Fibroblast of lung (primary cell): ENCODE measurements around the gene CAP1. TPM values are rescaled to one million over a fixed set of nuclear protein-coding genes. Genes with fewer than 3 reads are reported as not detected.

ENCODE experiments used
- DNase-seq, 2 donors: peaks; one replicate each; pipeline versions ENCODE4 v3.0.0 to v3.0.0-alpha.2; 2010; ENCODE audit warnings: low read depth in 2 of 2
- H2AFZ ChIP-seq: 2 replicates; pipeline ENCODE4 v1.5.1; 2012; ENCODE audit warnings: low read length, control low read depth, inconsistent platforms
- H3K27ac ChIP-seq: 2 replicates; pipeline ENCODE4 v1.5.1; 2011; ENCODE audit warnings: low read length, control low read depth; ENCODE audit not compliant: insufficient read depth
- H3K27me3 ChIP-seq: 2 replicates; pipeline ENCODE4 v1.5.1; 2011; ENCODE audit warnings: mild to moderate bottlenecking, low read length; ENCODE audit not compliant: control insufficient read depth, insufficient read depth
- H3K36me3 ChIP-seq: 2 replicates; pipeline ENCODE4 v1.5.1; 2011; ENCODE audit warnings: low read length; ENCODE audit not compliant: control insufficient read depth, insufficient read depth
- H3K4me1 ChIP-seq: 2 replicates; pipeline ENCODE4 v1.5.1; 2011; ENCODE audit warnings: low read length; ENCODE audit not compliant: control insufficient read depth, insufficient read depth; ENCODE audit errors: extremely low read depth
- H3K4me2 ChIP-seq: 2 replicates; pipeline ENCODE4 v1.5.1; 2011; ENCODE audit warnings: low read length, control low read depth; ENCODE audit not compliant: insufficient read depth; ENCODE audit errors: extremely low read depth
- H3K4me3 ChIP-seq, 4 experiments: fragments of 200-600 bp in 1 of 4; sonication (generic) in 1 of 4; replicated peaks in 1 of 4; 2 replicates each; pipeline ENCODE4 v1.5.1; 2011 to 2016; ENCODE audit warnings: low read length in 4 of 4, low read depth in 3 of 4, mild to moderate bottlenecking in 3 of 4, control low read depth in 2 of 4, inconsistent platforms in 1 of 4, mixed read lengths in 1 of 4; ENCODE audit not compliant: insufficient read depth in 1 of 4; ENCODE audit errors: control extremely low read depth in 1 of 4
- H3K79me2 ChIP-seq: 2 replicates; pipeline ENCODE4 v1.5.1; 2012; ENCODE audit warnings: mild to moderate bottlenecking, low read length, inconsistent platforms; ENCODE audit not compliant: control insufficient read depth, insufficient read depth
- H3K9ac ChIP-seq: 2 replicates; pipeline ENCODE4 v1.5.1; 2011; ENCODE audit warnings: mild to moderate bottlenecking, low read length, control low read depth; ENCODE audit not compliant: insufficient read depth
- H3K9me3 ChIP-seq: 2 replicates; pipeline ENCODE4 v1.5.1; 2012; ENCODE audit warnings: low read depth, low read length; ENCODE audit not compliant: control insufficient read depth, insufficient read depth
- H4K20me1 ChIP-seq: 2 replicates; pipeline ENCODE4 v1.5.1; 2011; ENCODE audit warnings: low read length; ENCODE audit not compliant: control insufficient read depth, insufficient read depth; ENCODE audit errors: extremely low read depth
- EZH2 ChIP-seq: IDR thresholded peaks from 2 replicates; pipeline ENCODE4 v1.5.1; 2012; ENCODE audit warnings: low read length, control low read depth, mild to moderate bottlenecking; ENCODE audit errors: missing control alignments
- polyA plus RNA-seq, 2 donors: library from polyadenylated mRNA; depleted of rRNA in 1 of 2; stranded (reverse) in 1 of 2; unstranded in 1 of 2; fragments of >200 nt; gene quantifications; 2 replicates each; pipeline ENCODE4 v1.2.1, GENCODE V29; 2011 to 2012; ENCODE audit warnings: missing spikeins in 1 of 2
- total RNA-seq: library from RNA; depleted of rRNA; stranded (reverse); fragments of >200 nt; gene quantifications from 2 replicates; pipeline ENCODE4 v1.2.1, GENCODE V29; 2014
- TF ChIP-seq, protein P1 (sequence below), 2 donors: IDR thresholded peaks in 1 of 2; conservative IDR thresholded peaks in 1 of 2; 1 replicate in 1 of 2; 2 replicates in 1 of 2; pipeline ENCODE4 v1.5.1; 2011 to 2012; ENCODE audit warnings: low read length in 2 of 2, control low read depth in 1 of 2, inconsistent platforms in 1 of 2, low read depth in 1 of 2, mild to moderate bottlenecking in 1 of 2

The CAP1 gene
- total and polyA plus RNA-seq, 2 donors (not counting 1 experiment from before 2014, with no cell fraction given): 352 to 836 TPM

DNA sequence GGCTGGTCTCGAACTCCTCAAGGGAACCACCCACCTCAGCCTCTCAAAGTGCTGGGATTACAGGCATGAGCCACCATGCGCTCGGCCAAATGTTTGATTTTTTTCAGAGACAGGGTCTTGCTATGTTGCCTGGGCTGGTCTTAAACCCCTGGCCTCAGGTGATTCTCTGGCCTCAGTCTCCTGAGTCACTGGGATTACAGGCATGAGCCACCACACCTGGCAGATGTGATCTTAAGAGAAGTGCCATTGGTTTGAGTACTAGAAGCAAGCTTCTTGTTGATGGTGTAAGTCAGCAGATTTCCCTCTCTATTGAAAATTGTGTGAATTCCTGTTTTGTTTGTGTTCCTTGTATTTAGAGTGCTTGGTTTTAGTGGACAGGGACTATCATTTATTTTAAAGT is 5.2 kb downstream of the CAP1 start:
- Histone ChIP-seq H2AFZ (no peak overlapping the region), H3K27ac (no peak overlapping the region), H3K4me2 (no peak overlapping the region), H3K4me3 (no peak overlapping the region), H3K27me3 (no peaks in the 10 kb centered on the region), H3K36me3 (peaks cover 2% of the 10 kb centered on the region), H3K79me2 (peaks cover 97% of the 10 kb centered on the region), H3K9ac (no peak overlapping the region), H4K20me1 (peaks cover 1% of the 10 kb centered on the region), H3K9me3 (no peaks in the 10 kb centered on the region), H3K4me1 (peaks cover 10% of the 10 kb centered on the region)
- TF ChIP-seq, protein P1, sequence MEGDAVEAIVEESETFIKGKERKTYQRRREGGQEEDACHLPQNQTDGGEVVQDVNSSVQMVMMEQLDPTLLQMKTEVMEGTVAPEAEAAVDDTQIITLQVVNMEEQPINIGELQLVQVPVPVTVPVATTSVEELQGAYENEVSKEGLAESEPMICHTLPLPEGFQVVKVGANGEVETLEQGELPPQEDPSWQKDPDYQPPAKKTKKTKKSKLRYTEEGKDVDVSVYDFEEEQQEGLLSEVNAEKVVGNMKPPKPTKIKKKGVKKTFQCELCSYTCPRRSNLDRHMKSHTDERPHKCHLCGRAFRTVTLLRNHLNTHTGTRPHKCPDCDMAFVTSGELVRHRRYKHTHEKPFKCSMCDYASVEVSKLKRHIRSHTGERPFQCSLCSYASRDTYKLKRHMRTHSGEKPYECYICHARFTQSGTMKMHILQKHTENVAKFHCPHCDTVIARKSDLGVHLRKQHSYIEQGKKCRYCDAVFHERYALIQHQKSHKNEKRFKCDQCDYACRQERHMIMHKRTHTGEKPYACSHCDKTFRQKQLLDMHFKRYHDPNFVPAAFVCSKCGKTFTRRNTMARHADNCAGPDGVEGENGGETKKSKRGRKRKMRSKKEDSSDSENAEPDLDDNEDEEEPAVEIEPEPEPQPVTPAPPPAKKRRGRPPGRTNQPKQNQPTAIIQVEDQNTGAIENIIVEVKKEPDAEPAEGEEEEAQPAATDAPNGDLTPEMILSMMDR (conservative IDR thresholded peaks at IDR 0.05 in 1 of 2, IDR thresholded peaks at IDR 0.05 in 1 of 2; ENCODE audit: low read depth in 1 of 2, low read length in 2 of 2): no peak
- TF ChIP-seq EZH2: no peak
- DNase-seq: no peak

DNA sequence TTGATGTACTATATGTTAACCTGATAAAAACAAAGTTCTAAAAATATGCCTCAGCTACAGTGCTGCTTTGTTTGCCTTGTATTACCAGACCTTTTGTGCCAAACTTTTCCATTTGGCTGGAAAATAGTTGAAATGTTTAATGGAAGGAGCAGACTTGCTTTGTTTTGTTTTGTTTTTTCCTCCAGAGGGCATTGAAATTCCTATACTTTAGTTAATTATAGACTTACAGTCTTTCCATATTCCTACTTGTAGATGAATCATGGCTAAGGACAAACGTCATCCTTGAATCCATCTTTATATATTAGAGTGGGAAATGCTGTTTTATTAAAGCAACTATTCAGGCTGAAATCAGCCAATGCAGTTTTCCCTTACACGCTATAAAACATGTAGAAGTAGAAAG is 6.7 kb downstream of the CAP1 start:
- peaks cover 1% of the 10 kb centered on the region for H4K20me1 ChIP-seq
- H3K4me1 ChIP-seq: peaks cover 7% of the 10 kb centered on the region
- no peak overlapping the region for H3K27ac ChIP-seq
- no peak for TF ChIP-seq EZH2
- TF ChIP-seq, protein P1 (conservative IDR thresholded peaks at IDR 0.05 in 1 of 2, IDR thresholded peaks at IDR 0.05 in 1 of 2; ENCODE audit: low read depth in 1 of 2, low read length in 2 of 2): no peak
- H3K4me3 ChIP-seq: no peak overlapping the region
- H3K36me3 ChIP-seq: peaks cover 4% of the 10 kb centered on the region
- H3K79me2 ChIP-seq: peaks cover 97% of the 10 kb centered on the region
- H3K9me3 ChIP-seq: no peaks in the 10 kb centered on the region
- no peaks in the 10 kb centered on the region for H3K27me3 ChIP-seq
- DNase-seq: no peak
- H3K9ac ChIP-seq: no peak overlapping the region
- H3K4me2 ChIP-seq: no peak overlapping the region
- H2AFZ ChIP-seq: no peak overlapping the region

DNA sequence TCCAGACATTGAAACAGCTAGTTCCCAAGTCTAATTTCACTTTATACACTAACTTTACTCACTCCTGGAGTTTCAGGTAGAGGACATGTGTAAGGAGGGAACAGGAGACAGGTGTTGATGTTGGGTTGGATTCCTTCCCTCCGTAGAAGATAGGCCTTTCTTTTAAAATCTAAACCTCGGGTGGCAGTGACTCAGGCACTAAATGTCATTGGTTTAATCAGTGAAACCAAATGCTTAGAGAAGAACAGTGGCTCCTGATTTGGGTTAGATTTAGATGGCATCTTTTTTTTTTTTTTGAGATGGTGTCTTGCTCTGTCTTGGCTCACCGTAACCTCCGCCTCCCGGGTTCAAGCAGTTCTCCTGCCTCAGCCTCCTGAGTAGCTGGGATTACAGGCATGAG is 7.2 kb downstream of the CAP1 start:
- Histone ChIP-seq H3K36me3 (peaks cover 4% of the 10 kb centered on the region), H3K79me2 (peaks cover 96% of the 10 kb centered on the region), H3K4me3 (no peak overlapping the region), H3K4me2 (no peak overlapping the region), H2AFZ (no peak overlapping the region), H3K4me1 (peaks cover 3% of the 10 kb centered on the region), H3K27ac (no peak overlapping the region), H3K9me3 (no peaks in the 10 kb centered on the region), H3K9ac (no peak overlapping the region), H3K27me3 (no peaks in the 10 kb centered on the region), H4K20me1 (peaks cover 1% of the 10 kb centered on the region)
- DNase-seq: no peak
- no peak for TF ChIP-seq EZH2
- TF ChIP-seq, protein P1 (conservative IDR thresholded peaks at IDR 0.05 in 1 of 2, IDR thresholded peaks at IDR 0.05 in 1 of 2; ENCODE audit: low read depth in 1 of 2, low read length in 2 of 2): no peak
